ENCODE data around the gene DLG2.

DLG2 gene

GRCh38 chr11:83978942-83979341 lies 1648.2 kb downstream of the DLG2 start:
- H3K4me3 ChIP-seq (ENCODE audit: low read depth, low read length) = no peak overlapping the region
- DNase-seq (ENCODE audit: low read depth) = no peak
- no peak for TF ChIP-seq CTCF (IDR thresholded peaks at IDR 0.05; ENCODE audit: control insufficient read depth, extremely low read depth, insufficient read depth)

GRCh38 chr11:83976086-83976485 lies 1651.1 kb downstream of the DLG2 start:
- no peak for DNase-seq (ENCODE audit: low read depth)
- TF ChIP-seq CTCF (IDR thresholded peaks at IDR 0.05; ENCODE audit: control insufficient read depth, extremely low read depth, insufficient read depth) = no peak
- H3K4me3 ChIP-seq (ENCODE audit: low read depth, low read length) = no peak overlapping the region

GRCh38 chr11:83972536-83972935 lies 1654.6 kb downstream of the DLG2 start:
- TF ChIP-seq CTCF (IDR thresholded peaks at IDR 0.05; ENCODE audit: control insufficient read depth, extremely low read depth, insufficient read depth) = no peak
- DNase-seq (ENCODE audit: low read depth) = no peak
- no peak overlapping the region for H3K4me3 ChIP-seq (ENCODE audit: low read depth, low read length)

GRCh38 chr11:83971063-83971462 lies 1656.1 kb downstream of the DLG2 start:
- H3K4me3 ChIP-seq (ENCODE audit: low read depth, low read length) = no peak overlapping the region

GRCh38 chr11:83970061-83970671 lies 1657.0 kb downstream of the DLG2 start:
- TF ChIP-seq CTCF (IDR thresholded peaks at IDR 0.05; ENCODE audit: control insufficient read depth, extremely low read depth, insufficient read depth) = no peak
- no peak for DNase-seq (ENCODE audit: low read depth)
- no peak overlapping the region for H3K4me3 ChIP-seq (ENCODE audit: low read depth, low read length)

More at GRCh38 chr11:83971063-83971462, 1656.1 kb downstream of the DLG2 start:
- no peak for DNase-seq (ENCODE audit: low read depth)
- TF ChIP-seq CTCF (IDR thresholded peaks at IDR 0.05; ENCODE audit: control insufficient read depth, extremely low read depth, insufficient read depth) = 0 out of 2 replicates have a peak, but pooled peaks have one; percentile 11

GRCh38 chr11:83957038-83957900 lies 1669.9 kb downstream of the DLG2 start:
- no peak overlapping the region for H3K4me3 ChIP-seq (ENCODE audit: low read depth, low read length)
- DNase-seq (ENCODE audit: low read depth) = peak; percentile 88
- TF ChIP-seq CTCF (IDR thresholded peaks at IDR 0.05; ENCODE audit: control insufficient read depth, extremely low read depth, insufficient read depth) = no peak
